Suppressor macrophage (primary cell): ENCODE measurements around the gene ATG12.
"Not testable (repeated sequence)": the region's sequence is repeated elsewhere in the genome, so short reads cannot be mapped to it uniquely, and the experiment has no call there.

Experiments
- DNase-seq, 4 experiments: peaks; one replicate each; pipeline ENCODE4 v3.0.0-alpha.2; 2020 to 2022
- total RNA-seq, 17 experiments: gene quantifications; one replicate each; lab custom pipeline; 2026; ENCODE audit warnings: mixed read lengths in 6 of 17, inconsistent platforms in 3 of 17; lab: John Stamatoyannopoulos, UW

Gene ATG12
- 31.0 to 87.6 (median 48.2) reads per million in 17 experiments for total RNA-seq

GRCh38 chr5:115841382-115842088, at the start of gene ATG12, which contains the start of gene AP3S1:
Gene ATG12 (minus strand): TSS chr5:115841565. CDS start chr5:115841552, 13 bp downstream.
Gene AP3S1 (plus strand): TSS chr5:115841935. CDS start chr5:115842038, 103 bp downstream.
- DNase-seq = peak; percentile 94 to 98 (median 96)

- DNase-seq = peak in 1 of 4 experiments; percentile 2
These were observed 46.7 kb upstream of the ATG12 start for GRCh38 chr5:115888027-115888426.

GRCh38 chr5:115885208-115885607, 43.8 kb upstream of the ATG12 start:
- not testable (repeated sequence) for DNase-seq

DNA sequence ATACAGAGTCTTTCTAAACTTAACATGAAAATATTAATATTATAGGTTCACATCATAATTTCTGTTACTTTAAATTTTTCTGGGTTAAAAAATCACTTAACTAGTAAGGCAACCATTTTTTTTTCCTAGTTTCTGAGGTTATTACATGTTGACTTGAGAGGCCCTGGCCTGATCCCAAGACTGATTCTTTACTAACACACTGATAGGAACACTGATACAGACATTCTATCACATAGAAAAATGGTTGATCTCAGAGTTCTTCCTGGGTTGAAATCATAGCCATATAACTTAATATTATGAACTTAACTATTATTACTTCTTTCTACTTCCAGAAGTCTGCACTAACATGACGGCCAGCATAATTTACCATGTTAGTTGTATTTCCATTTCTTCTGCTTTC, 43.3 kb upstream of the ATG12 start:
- DNase-seq = no peak

DNA sequence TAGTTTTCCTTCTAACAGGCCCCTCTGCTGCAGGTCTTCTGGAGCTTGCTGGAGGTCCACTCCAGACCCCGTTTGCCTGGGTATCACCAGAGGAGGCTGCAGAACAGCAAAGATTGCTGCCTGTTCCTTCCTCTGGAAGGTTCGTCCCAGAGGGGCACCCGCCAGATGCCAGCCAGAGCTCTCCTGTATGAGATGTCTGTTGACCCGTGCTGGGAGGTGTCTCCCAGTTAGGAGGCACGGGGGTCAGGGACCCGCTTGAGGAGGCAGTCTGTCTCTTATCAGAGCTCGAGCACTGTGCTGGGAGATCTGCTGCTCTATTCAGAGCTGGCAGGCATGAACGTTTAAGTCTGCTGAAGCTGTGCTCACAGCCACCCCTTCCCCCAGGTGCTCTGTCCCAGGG, 41.1 kb upstream of the ATG12 start:
- not testable (repeated sequence) for DNase-seq

- DNase-seq = not testable (repeated sequence)
These were observed 36.0 kb upstream of the ATG12 start for GRCh38 chr5:115877342-115877741.

GRCh38 chr5:115875447-115875846, 34.1 kb upstream of the ATG12 start:
- DNase-seq = no peak

DNA sequence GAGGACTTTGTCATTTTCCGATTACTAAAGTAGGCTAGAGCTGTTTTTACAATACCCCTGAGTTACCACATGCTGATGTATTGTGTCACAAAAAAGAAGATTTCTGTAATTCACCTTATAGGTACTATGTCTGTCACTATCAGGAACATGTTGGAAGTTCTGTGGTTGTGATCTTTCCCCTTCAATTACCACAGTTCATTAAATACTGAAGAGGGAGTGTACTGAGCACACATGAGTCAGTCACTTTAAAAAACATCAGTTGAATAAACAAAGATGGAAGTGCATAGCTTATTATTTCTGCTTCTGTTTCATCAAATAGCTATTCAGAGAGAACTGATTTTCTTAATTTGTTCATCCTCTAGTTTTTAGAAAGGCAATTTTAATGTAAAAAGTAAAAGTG, 32.0 kb upstream of the ATG12 start:
- DNase-seq = no peak

- no peak for DNase-seq
These were observed 31.1 kb upstream of the ATG12 start for GRCh38 chr5:115872447-115872846.

GRCh38 chr5:115869256-115869795, 28.0 kb upstream of the ATG12 start:
- no peak for DNase-seq

DNA sequence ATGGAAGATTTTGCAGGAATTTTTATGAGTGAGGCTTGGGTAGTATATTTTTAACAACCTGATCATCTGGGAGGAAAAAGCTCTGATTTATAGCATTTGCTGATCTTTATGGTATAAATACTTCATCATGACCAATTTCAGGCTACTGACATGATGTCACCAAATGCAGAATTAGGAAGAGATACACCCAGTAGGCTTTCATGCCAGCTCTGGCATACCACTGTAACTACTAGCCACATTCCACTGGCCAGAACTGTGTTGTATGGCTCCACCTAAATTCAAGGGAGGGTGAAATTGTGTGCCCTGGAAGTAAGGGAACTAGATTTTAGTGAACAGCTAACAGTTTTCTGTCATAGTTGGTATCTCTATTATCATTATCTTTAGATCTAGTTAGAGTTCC, 18.0 kb upstream of the ATG12 start:
- no peak for DNase-seq

GRCh38 chr5:115858396-115858795, 17.0 kb upstream of the ATG12 start:
- no peak for DNase-seq

DNA sequence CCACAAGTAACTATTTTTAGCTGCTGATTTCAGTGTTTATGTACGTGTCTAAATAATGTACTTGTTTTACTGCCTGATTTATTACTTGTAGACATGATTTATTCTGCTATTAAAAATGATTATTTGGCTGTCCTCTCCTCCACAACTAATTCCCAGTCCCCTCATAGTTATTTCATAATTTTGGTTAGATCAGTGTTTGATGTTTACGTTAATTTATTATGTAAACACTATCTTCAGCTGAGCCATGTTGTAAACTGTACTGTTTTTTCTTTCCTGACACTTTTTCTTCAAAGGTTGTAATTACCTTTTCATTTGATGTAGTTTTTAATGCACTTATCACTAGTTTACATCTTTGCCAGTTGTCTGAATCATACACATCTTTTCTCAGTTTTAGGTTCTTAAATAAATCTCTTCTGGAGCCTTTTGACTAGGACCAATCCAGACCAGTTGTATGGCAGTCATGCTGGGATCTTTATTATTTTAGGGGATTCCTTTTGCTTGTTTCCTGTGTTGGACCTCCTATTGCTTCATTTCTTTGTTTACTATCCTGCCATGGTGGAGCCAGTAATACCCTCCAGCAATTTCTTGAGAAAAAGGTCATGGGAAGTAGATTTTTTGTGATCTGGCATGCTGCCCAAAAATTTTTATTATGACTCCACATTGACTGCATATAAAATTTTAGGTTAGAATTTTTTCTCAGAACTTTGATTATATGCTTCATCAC, 16.4 kb upstream of the ATG12 start:
- DNase-seq = peak in 2 of 4 experiments; percentile 12 to 26

GRCh38 chr5:115857057-115857479, 15.7 kb upstream of the ATG12 start:
- no peak for DNase-seq

- peak in 3 of 4 experiments; percentile 4 to 68 (median 44) for DNase-seq
These were observed 14.6 kb upstream of the ATG12 start for GRCh38 chr5:115855959-115856358.

DNA sequence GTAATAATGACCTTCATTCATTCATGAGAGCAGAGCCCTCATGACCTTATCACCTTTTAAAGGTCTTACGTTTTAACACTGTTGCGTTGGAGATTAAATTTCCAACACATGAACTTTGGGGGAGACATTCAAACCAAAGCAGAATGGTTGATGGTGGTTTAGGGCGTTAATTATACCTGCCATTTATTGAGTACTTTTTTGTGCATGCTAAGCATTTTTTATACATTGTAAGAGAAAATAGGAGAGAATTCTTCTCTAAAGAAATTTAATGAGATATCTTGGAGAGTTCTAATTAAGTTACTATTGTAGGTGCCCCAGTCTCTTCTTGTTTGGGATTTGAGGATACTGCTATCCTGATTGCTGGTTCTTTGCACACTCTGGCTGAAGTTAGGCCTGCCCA, 12.8 kb upstream of the ATG12 start:
- no peak for DNase-seq

- no peak for DNase-seq
These were observed 9.5 kb upstream of the ATG12 start for GRCh38 chr5:115850744-115851416.

DNA sequence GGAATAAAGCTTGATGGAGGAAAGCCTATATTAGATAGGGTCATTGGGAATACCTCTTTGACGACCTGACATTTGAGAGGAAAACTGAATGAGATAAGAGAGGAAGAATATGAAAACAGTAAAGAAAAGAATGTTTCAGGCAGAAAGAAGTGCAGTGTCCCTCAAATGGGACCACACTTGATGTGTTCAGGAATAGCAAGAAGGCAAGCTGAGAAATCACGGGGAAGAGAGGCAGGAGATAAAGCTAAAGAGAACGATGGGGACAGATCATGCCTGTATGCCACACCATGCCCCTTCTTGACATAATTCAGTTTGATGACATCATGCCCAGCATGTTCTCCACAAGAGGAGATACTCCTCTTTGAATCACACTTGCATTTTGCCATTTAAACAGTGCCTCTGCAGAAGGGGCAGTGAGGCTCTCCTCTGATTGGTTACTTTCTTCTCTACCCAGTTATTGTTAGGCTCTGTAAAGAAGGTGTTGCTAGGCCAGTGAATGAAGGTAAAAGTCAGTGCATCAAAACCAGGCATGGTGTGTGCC, 8.0 kb upstream of the ATG12 start:
- no peak for DNase-seq

GRCh38 chr5:115847290-115847689, 5.9 kb upstream of the ATG12 start:
- no peak for DNase-seq

- DNase-seq = no peak
These were observed 3.0 kb upstream of the ATG12 start for GRCh38 chr5:115844321-115844817.

DNA sequence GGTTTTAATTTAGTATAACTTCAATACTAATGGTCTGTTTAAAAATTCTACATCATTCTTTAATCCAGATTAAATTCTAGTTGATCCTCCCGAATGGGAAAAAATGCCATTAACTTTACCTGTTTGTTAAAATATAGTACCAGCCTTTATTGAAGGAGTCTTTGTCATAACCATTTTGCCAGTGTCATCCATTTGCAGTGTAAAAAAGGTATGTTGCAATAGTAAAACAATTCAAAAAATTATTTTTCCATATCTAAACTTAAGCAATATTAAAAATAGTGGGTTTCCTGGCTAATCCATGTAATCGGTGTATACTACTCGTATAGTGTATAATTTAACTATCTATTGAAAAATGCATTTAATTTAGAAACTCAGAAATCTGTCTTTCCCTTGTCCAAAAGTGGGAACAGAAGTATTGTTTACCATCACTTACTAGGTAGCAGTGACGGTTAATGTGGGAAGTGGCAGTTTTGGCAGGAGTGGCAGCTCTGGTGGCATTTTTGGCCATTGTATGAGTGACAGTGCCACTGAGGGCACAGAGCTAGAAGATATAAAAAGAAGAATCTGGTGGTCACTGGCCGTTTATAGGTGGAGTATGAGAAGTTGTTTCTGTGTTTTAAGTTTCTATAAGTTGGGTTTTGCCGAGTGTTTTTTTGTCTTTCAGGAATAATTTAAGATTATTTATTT, 2.2 kb upstream of the ATG12 start:
- peak in 1 of 4 experiments; percentile 18 for DNase-seq

- DNase-seq = no peak
These were observed 1.6 kb upstream of the ATG12 start for GRCh38 chr5:115842952-115843351.
